GM19099 (cell line): Measurements from ENCODE around the gene GNLY.

ENCODE experiments used
- POLR2A ChIP-seq: IDR thresholded peaks from 3 replicates; pipeline ENCODE4 v1.6.1; 2011; ENCODE audit warnings: low read depth; ENCODE audit not compliant: insufficient read length; ENCODE audit errors: extremely low read depth

The GNLY gene

GRCh38 chr2:85661139-85661858 lies 32.9 kb upstream of the GNLY start:
- TF ChIP-seq POLR2A: no peak

GRCh38 chr2:85662899-85663593 lies 31.1 kb upstream of the GNLY start:
- TF ChIP-seq POLR2A: no peak

- no peak for TF ChIP-seq POLR2A
Measured at GRCh38 chr2:85663594-85664565, 30.3 kb upstream of the GNLY start.

GRCh38 chr2:85665264-85665937 lies 28.8 kb upstream of the GNLY start:
- no peak for TF ChIP-seq POLR2A

GRCh38 chr2:85666016-85666415 lies 28.1 kb upstream of the GNLY start:
- no peak for TF ChIP-seq POLR2A

GRCh38 chr2:85666435-85667316 lies 27.5 kb upstream of the GNLY start:
- TF ChIP-seq POLR2A: no peak

- TF ChIP-seq POLR2A: no peak
Measured at GRCh38 chr2:85667561-85668008, 26.6 kb upstream of the GNLY start.

- no peak for TF ChIP-seq POLR2A
Measured at GRCh38 chr2:85668009-85668856, 25.9 kb upstream of the GNLY start, which contains the start of gene SFTPB. SFTPB (minus strand) TSS chr2:85668199; CDS start chr2:85668183, 16 bp downstream.

GRCh38 chr2:85668857-85669142 lies 25.4 kb upstream of the GNLY start:
- no peak for TF ChIP-seq POLR2A

GRCh38 chr2:85669549-85669948 lies 24.6 kb upstream of the GNLY start:
- no peak for TF ChIP-seq POLR2A

- TF ChIP-seq POLR2A: no peak
Measured at GRCh38 chr2:85672456-85672855, 21.7 kb upstream of the GNLY start.

GRCh38 chr2:85673716-85674375 lies 20.3 kb upstream of the GNLY start:
- TF ChIP-seq POLR2A: no peak

GRCh38 chr2:85674417-85674816 lies 19.7 kb upstream of the GNLY start:
- TF ChIP-seq POLR2A: no peak

- TF ChIP-seq POLR2A: no peak
Measured at GRCh38 chr2:85675427-85675826, 18.7 kb upstream of the GNLY start.
